Astrocyte of the cerebellum (primary cell): Measurements from ENCODE around the gene GPR61.

Source experiments
- DNase-seq: peaks from one replicate; pipeline ENCODE4 v3.0.0-alpha.2; 2011; ENCODE audit warnings: low read depth
- H3K4me3 ChIP-seq: 2 replicates; pipeline ENCODE4 v1.5.1; 2011; ENCODE audit warnings: mild to moderate bottlenecking, low read depth, low read length, moderate library complexity
- CTCF ChIP-seq: IDR thresholded peaks from 2 replicates; pipeline ENCODE4 v1.5.1; 2012; ENCODE audit warnings: low read length, low read depth, moderate library complexity, mild to moderate bottlenecking; ENCODE audit errors: missing control alignments
- in situ Hi-C: cut with HindIII; loops from 2 replicates; pipeline ENCODE4 v1.10.0; 2017; ENCODE audit warnings: low sequenced_read_pairs

Gene GPR61

GRCh38 chr1:109548321-109549267, 8.9 kb downstream of the GPR61 start, which contains the start of gene GNAI3:
Gene GNAI3 (plus strand): TSS chr1:109548615. CDS start chr1:109548721, 106 bp downstream.
- peak within 1 kb of the TSS; percentile 86 for H3K4me3 ChIP-seq
- DNase-seq: peak; percentile 90
- in situ Hi-C loops: loop anchor here (10.0 kb wide), 1 partner anchor 156 kb away; no protein-coding TSS in a partner anchor
- no peak for TF ChIP-seq CTCF

- DNase-seq: no peak
- no peak overlapping the region for H3K4me3 ChIP-seq
- in situ Hi-C loops: no loop called here
- TF ChIP-seq CTCF: no peak
Observed at GRCh38 chr1:109556563-109556962, 16.9 kb downstream of the GPR61 start.

- TF ChIP-seq CTCF: no peak
- no peak for DNase-seq
- in situ Hi-C loops: no loop called here
- no peak overlapping the region for H3K4me3 ChIP-seq
Observed at GRCh38 chr1:109557520-109557919, 17.8 kb downstream of the GPR61 start.

GRCh38 chr1:109559995-109560394, 20.3 kb downstream of the GPR61 start:
- no peak overlapping the region for H3K4me3 ChIP-seq
- DNase-seq: no peak
- TF ChIP-seq CTCF: no peak
- in situ Hi-C loops: no loop called here

- no peak for TF ChIP-seq CTCF
- DNase-seq: no peak
- in situ Hi-C loops: no loop called here
- no peak overlapping the region for H3K4me3 ChIP-seq
Observed at GRCh38 chr1:109564194-109564878, 24.7 kb downstream of the GPR61 start.

GRCh38 chr1:109565241-109565640, 25.6 kb downstream of the GPR61 start:
- in situ Hi-C loops: no loop called here
- no peak overlapping the region for H3K4me3 ChIP-seq
- TF ChIP-seq CTCF: no peak
- no peak for DNase-seq
